Measurements from ENCODE around the gene PANX2. TPM values are rescaled to one million over a fixed set of nuclear protein-coding genes. Genes with fewer than 3 reads are reported as not detected.

Gene PANX2
- total RNA-seq, 4 donors from 2014 or later, result 0.40 to 0.83 TPM; not detected in 2

GRCh38 chr22:50197856-50198623 lies 27.5 kb downstream of the PANX2 start:
- peaks cover 0 to 42% of the 10 kb centered on the region in 2 donors for H3K36me3 ChIP-seq
- no peak for ATAC-seq

GRCh38 chr22:50198624-50199017 lies 28.1 kb downstream of the PANX2 start:
- no peak for TF ChIP-seq POLR2A (IDR thresholded peaks at IDR 0.05)
- TF ChIP-seq CTCF (IDR thresholded peaks at IDR 0.05 in 4 of 5, conservative IDR thresholded peaks at IDR 0.05 in 1 of 5), result no peak
- DNase-seq, result no peak
- Histone ChIP-seq H3K4me1 (peaks cover 18 to 20% of the 10 kb centered on the region in 2 donors), H3K27ac (no peak overlapping the region), H3K27me3 (no peaks in the 10 kb centered on the region), H3K9me3 (no peaks in the 10 kb centered on the region), H3K36me3 (peaks cover 0 to 37% of the 10 kb centered on the region in 2 donors), H3K4me3 (no peak overlapping the region)
- in situ Hi-C loops (cut with MboI; ENCODE audit: low sequenced_read_pairs in 4 of 4), result no loop called here
- ATAC-seq, result no peak
- intact Hi-C loops (cut with DNase I; ENCODE audit: low total_unique reads), result no loop called here

More at GRCh38 chr22:50197856-50198623, 27.5 kb downstream of the PANX2 start:
- no peak for DNase-seq
- H3K27ac ChIP-seq, result no peak overlapping the region
- peaks cover 18 to 20% of the 10 kb centered on the region in 2 donors for H3K4me1 ChIP-seq
- H3K9me3 ChIP-seq, result no peaks in the 10 kb centered on the region
- no peaks in the 10 kb centered on the region for H3K27me3 ChIP-seq
- in situ Hi-C loops (cut with MboI; ENCODE audit: low sequenced_read_pairs in 4 of 4), result no loop called here
- no peak overlapping the region for H3K4me3 ChIP-seq
- TF ChIP-seq CTCF (IDR thresholded peaks at IDR 0.05 in 4 of 5, conservative IDR thresholded peaks at IDR 0.05 in 1 of 5), result no peak
- TF ChIP-seq POLR2A (IDR thresholded peaks at IDR 0.05), result no peak
- intact Hi-C loops (cut with DNase I; ENCODE audit: low total_unique reads), result no loop called here

- TF ChIP-seq CTCF (IDR thresholded peaks at IDR 0.05 in 4 of 5, conservative IDR thresholded peaks at IDR 0.05 in 1 of 5) (no peak), POLR2A (IDR thresholded peaks at IDR 0.05) (no peak)
- ATAC-seq (no peak), DNase-seq (no peak)
- Histone ChIP-seq H3K36me3 (peaks cover 0 to 30% of the 10 kb centered on the region in 2 donors), H3K4me3 (no peak overlapping the region), H3K27me3 (no peaks in the 10 kb centered on the region), H3K27ac (peak overlapping the region in 2 of 4 donors; percentile 15 to 73), H3K4me1 (peaks cover 18 to 20% of the 10 kb centered on the region in 2 donors), H3K9me3 (no peaks in the 10 kb centered on the region)
- intact Hi-C loops (cut with DNase I; ENCODE audit: low total_unique reads), result no loop called here
- in situ Hi-C loops (cut with MboI; ENCODE audit: low sequenced_read_pairs in 4 of 4), result no loop called here
Observed at GRCh38 chr22:50199251-50199721, 28.8 kb downstream of the PANX2 start.

GRCh38 chr22:50199829-50200460 lies 29.4 kb downstream of the PANX2 start:
- peak overlapping the region; percentile 70 to 89 (median 81) for H3K27ac ChIP-seq
- H3K4me1 ChIP-seq, result peaks cover 23 to 25% of the 10 kb centered on the region in 2 donors
- intact Hi-C loops (cut with DNase I; ENCODE audit: low total_unique reads), result loop anchor here (1.0 to 10.0 kb wide), 2 partner anchors 15 to 265 kb away; partner anchors contain the start of gene TRABD
- DNase-seq (no peak), ATAC-seq (no peak)
- no peaks in the 10 kb centered on the region for H3K9me3 ChIP-seq
- in situ Hi-C loops (cut with MboI; ENCODE audit: low sequenced_read_pairs in 4 of 4), result loop anchor here in 1 of 4 donors (10.0 kb wide), 1 partner anchor 265 kb away; no protein-coding TSS in a partner anchor
- peaks cover 0 to 24% of the 10 kb centered on the region in 2 donors for H3K36me3 ChIP-seq
- H3K4me3 ChIP-seq, result peak overlapping the region; percentile 60 to 91 (median 74)
- TF ChIP-seq POLR2A (IDR thresholded peaks at IDR 0.05), result no peak
- no peaks in the 10 kb centered on the region for H3K27me3 ChIP-seq

Measured in gastrocnemius medialis (tissue), 4 donors.